GM12892 (cell line): ENCODE data around the gene ANKRD10.

Source experiments
- POLR2A ChIP-seq: IDR thresholded peaks from 2 replicates; pipeline ENCODE4 v1.6.1; 2011; ENCODE audit warnings: low read depth, low read length, control low read depth
- POLR2AphosphoS5 ChIP-seq: IDR thresholded peaks from 2 replicates; pipeline ENCODE4 v1.6.1; 2011; ENCODE audit warnings: low read depth, low read length, control low read depth
- TAF1 ChIP-seq: IDR thresholded peaks from 2 replicates; pipeline ENCODE4 v1.6.1; 2011; ENCODE audit warnings: low read depth, mild to moderate bottlenecking, control low read depth, low read length, borderline replicate concordance

DNA sequence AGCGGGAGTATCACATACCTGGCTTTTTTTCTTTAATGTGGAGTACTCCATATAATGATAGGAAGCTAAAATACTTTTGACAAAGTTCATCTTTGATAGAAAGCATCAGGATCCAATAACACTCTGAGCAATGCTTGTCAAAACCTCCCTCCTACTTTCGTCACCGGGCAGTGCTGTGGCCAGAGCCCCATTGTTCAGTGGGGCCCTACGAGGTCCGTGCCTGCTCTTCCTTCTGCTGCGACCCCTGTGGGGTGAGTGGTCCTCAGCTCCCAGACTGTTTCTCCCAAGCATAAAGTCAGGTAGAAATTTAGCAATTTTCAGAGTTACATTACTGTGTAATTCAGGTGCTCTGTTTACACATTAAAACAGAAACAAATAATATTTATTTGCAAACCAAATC lies 51.2 kb downstream of the ANKRD10 start:
- TF ChIP-seq POLR2A (no peak), POLR2AphosphoS5 (no peak), TAF1 (no peak)
